ENCODE measurements around the gene TOX3.

Gene TOX3

DNA sequence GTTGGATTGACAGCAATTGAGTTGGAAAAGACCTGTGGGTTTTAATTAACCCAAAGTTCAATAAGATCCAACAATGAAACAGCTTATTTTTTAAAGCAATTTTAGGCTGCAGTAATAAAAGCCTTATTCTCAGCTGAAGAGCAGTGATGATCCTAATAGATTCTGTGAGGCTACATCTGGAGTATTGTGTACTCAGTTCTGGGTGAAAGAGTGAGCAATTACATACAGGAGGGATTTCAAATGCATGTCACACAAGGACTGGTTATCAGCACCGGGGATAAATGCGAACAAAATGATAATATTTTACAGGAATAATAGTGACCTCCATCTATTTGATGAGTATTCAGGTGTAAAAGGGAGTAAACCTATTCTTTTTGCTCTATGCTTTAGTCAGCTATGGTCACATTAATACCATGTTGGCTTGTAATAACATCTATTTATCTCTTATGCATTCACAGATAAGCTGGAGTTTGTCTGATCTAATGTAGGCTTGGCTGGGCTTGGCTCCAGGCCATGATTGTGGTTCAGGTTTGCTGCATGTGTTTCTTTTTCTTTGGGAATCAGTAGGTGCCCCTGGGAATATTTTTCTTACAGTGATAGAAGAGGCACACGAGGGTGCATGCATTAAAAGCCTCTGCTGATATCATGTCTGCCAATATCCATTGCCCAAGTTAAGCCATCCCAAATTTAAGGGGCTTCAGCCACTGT, 22.2 kb upstream of the TOX3 start:
- no peak overlapping the region for H3K4me3 ChIP-seq (replicated peaks; ENCODE audit: low read depth, low read length)
- TF ChIP-seq, protein P1, sequence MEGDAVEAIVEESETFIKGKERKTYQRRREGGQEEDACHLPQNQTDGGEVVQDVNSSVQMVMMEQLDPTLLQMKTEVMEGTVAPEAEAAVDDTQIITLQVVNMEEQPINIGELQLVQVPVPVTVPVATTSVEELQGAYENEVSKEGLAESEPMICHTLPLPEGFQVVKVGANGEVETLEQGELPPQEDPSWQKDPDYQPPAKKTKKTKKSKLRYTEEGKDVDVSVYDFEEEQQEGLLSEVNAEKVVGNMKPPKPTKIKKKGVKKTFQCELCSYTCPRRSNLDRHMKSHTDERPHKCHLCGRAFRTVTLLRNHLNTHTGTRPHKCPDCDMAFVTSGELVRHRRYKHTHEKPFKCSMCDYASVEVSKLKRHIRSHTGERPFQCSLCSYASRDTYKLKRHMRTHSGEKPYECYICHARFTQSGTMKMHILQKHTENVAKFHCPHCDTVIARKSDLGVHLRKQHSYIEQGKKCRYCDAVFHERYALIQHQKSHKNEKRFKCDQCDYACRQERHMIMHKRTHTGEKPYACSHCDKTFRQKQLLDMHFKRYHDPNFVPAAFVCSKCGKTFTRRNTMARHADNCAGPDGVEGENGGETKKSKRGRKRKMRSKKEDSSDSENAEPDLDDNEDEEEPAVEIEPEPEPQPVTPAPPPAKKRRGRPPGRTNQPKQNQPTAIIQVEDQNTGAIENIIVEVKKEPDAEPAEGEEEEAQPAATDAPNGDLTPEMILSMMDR (IDR thresholded peaks at IDR 0.05; ENCODE audit: insufficient read depth, low read length, poor library complexity, severe bottlenecking), result no peak
- DNase-seq (ENCODE audit: extremely low read depth, insufficient read length), result no peak
- no peaks in the 10 kb centered on the region for H3K36me3 ChIP-seq (ENCODE audit: control insufficient read depth, insufficient read depth, low read length)
- H3K27me3 ChIP-seq (replicated peaks; ENCODE audit: control insufficient read depth, insufficient read depth, low read length), result no peaks in the 10 kb centered on the region

DNA sequence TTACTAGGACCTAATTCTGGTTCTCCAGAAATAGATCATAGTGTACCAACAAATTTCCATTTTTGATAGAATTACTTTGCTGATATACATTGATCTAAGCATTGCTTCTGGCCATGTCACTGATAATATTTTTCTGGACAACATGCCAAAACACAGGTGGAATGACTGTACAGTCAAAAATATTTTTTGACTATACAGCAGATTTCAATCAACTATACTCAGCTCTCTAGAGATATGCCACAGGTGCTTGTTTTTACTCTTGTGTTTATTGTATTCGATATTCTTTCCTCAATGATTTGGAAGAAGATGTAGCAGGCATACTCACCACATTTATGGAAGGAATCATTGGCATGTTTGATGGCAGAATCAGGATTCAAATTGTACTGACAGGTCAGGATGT, 21.6 kb upstream of the TOX3 start:
- Histone ChIP-seq H3K36me3 (ENCODE audit: control insufficient read depth, insufficient read depth, low read length) (no peaks in the 10 kb centered on the region), H3K27me3 (replicated peaks; ENCODE audit: control insufficient read depth, insufficient read depth, low read length) (no peaks in the 10 kb centered on the region), H3K4me3 (replicated peaks; ENCODE audit: low read depth, low read length) (no peak overlapping the region)
- TF ChIP-seq, protein P1 (IDR thresholded peaks at IDR 0.05; ENCODE audit: insufficient read depth, low read length, poor library complexity, severe bottlenecking), result no peak
- no peak for DNase-seq (ENCODE audit: extremely low read depth, insufficient read length)

DNA sequence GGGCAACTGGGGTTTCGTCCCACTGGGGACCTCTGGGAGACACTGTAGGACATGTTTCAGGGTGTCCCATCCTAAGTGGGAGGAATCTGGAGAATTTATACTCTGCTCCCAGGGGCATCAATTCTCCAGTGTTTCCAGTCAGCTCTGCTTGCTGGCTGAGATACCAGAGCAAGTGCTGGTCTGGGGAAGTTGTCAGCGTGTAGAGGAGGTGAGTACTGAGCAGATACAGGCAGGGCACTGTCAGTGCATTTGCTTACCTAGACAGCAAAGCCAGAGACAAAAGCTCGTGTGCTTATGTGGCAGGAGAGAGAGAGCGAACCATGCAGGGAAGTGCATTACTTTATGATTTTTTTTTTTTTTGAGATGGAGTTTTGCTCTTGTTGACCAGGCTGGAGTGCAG, 20.2 kb upstream of the TOX3 start:
- Histone ChIP-seq H3K36me3 (ENCODE audit: control insufficient read depth, insufficient read depth, low read length) (no peaks in the 10 kb centered on the region), H3K27me3 (replicated peaks; ENCODE audit: control insufficient read depth, insufficient read depth, low read length) (no peaks in the 10 kb centered on the region), H3K4me3 (replicated peaks; ENCODE audit: low read depth, low read length) (no peak overlapping the region)
- TF ChIP-seq, protein P1 (IDR thresholded peaks at IDR 0.05; ENCODE audit: insufficient read depth, low read length, poor library complexity, severe bottlenecking), result no peak
- no peak for DNase-seq (ENCODE audit: extremely low read depth, insufficient read length)

DNA sequence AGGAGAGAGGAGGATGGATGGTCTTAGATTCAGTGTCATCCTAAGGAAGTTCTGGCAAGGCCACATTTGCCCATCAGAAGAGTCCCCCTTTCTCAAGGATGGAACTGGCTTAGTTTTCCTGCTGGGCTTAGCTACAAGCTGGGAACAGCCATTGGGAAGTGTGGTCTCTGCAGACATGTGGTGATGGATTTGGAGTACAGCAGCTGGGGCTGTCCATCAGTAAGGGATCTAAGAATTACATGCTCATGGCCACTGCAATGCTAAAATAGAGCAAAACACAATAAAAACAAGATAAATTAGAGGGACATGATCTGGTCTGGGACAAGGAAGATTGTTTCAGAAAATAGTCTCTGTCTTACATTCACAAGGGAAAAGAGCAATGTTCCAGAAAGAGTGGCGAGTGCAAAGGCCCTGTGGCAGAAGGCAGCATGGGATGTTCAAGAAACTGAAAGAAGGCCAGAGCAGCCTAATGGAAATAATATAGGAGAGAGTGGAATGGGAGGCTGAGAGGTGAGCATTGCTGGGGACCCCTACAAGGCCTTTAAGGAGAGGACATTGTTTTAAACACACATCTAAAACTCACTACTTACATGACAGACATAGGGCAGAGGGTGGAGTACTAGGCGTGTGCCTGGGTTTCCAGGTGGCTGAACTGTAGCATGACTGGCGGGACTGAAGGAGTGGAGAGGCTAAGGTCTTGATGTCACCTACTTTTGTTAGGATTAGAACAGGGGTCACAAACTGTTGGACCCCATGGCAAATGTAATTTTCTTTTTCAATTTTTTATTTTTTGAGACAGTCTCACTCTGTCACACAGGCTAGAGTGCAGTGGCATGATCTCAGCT, 17.0 kb upstream of the TOX3 start:
- no peak overlapping the region for H3K4me3 ChIP-seq (replicated peaks; ENCODE audit: low read depth, low read length)
- DNase-seq (ENCODE audit: extremely low read depth, insufficient read length), result no peak
- no peaks in the 10 kb centered on the region for H3K36me3 ChIP-seq (ENCODE audit: control insufficient read depth, insufficient read depth, low read length)
- no peaks in the 10 kb centered on the region for H3K27me3 ChIP-seq (replicated peaks; ENCODE audit: control insufficient read depth, insufficient read depth, low read length)
- TF ChIP-seq, protein P1 (IDR thresholded peaks at IDR 0.05; ENCODE audit: insufficient read depth, low read length, poor library complexity, severe bottlenecking), result no peak

DNA sequence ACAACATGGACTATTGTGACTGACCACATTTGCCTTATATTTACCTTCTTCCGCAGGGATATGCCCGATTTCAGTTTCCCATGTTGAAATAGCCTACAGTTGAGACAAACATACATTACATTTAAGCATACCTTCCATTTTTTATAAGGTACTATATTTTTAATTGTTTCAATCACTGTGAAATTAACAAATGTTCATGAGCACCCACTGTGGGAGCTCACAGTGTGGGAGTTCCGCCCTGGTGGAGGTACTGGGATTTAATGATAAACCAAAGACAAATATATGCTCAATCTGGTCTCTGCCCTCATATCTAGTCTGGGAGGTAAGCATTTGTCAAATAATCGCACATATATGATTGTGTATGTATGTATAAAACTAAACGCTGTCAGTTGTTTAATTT, 15.8 kb upstream of the TOX3 start:
- no peaks in the 10 kb centered on the region for H3K36me3 ChIP-seq (ENCODE audit: control insufficient read depth, insufficient read depth, low read length)
- TF ChIP-seq, protein P1 (IDR thresholded peaks at IDR 0.05; ENCODE audit: insufficient read depth, low read length, poor library complexity, severe bottlenecking), result no peak
- no peak overlapping the region for H3K4me3 ChIP-seq (replicated peaks; ENCODE audit: low read depth, low read length)
- H3K27me3 ChIP-seq (replicated peaks; ENCODE audit: control insufficient read depth, insufficient read depth, low read length), result no peaks in the 10 kb centered on the region
- no peak for DNase-seq (ENCODE audit: extremely low read depth, insufficient read length)

All from GM06990 (cell line).